Fibroblast of lung (primary cell): ENCODE data around the gene CYP26C1. TPM values are rescaled to one million over a fixed set of nuclear protein-coding genes. Genes with fewer than 3 reads are reported as not detected.

Experiments used
- DNase-seq, 2 donors: peaks; one replicate each; pipeline versions ENCODE4 v3.0.0 to v3.0.0-alpha.2; 2010; ENCODE audit warnings: low read depth in 2 of 2
- H2AFZ ChIP-seq: 2 replicates; pipeline ENCODE4 v1.5.1; 2012; ENCODE audit warnings: low read length, control low read depth, inconsistent platforms
- H3K27ac ChIP-seq: 2 replicates; pipeline ENCODE4 v1.5.1; 2011; ENCODE audit warnings: low read length, control low read depth; ENCODE audit not compliant: insufficient read depth
- H3K27me3 ChIP-seq: 2 replicates; pipeline ENCODE4 v1.5.1; 2011; ENCODE audit warnings: mild to moderate bottlenecking, low read length; ENCODE audit not compliant: control insufficient read depth, insufficient read depth
- H3K36me3 ChIP-seq: 2 replicates; pipeline ENCODE4 v1.5.1; 2011; ENCODE audit warnings: low read length; ENCODE audit not compliant: control insufficient read depth, insufficient read depth
- H3K4me1 ChIP-seq: 2 replicates; pipeline ENCODE4 v1.5.1; 2011; ENCODE audit warnings: low read length; ENCODE audit not compliant: control insufficient read depth, insufficient read depth; ENCODE audit errors: extremely low read depth
- H3K4me2 ChIP-seq: 2 replicates; pipeline ENCODE4 v1.5.1; 2011; ENCODE audit warnings: low read length, control low read depth; ENCODE audit not compliant: insufficient read depth; ENCODE audit errors: extremely low read depth
- H3K4me3 ChIP-seq, 4 experiments: fragments of 200-600 bp in 1 of 4; sonication (generic) in 1 of 4; replicated peaks in 1 of 4; 2 replicates each; pipeline ENCODE4 v1.5.1; 2011 to 2016; ENCODE audit warnings: low read length in 4 of 4, low read depth in 3 of 4, mild to moderate bottlenecking in 3 of 4, control low read depth in 2 of 4, inconsistent platforms in 1 of 4, mixed read lengths in 1 of 4; ENCODE audit not compliant: insufficient read depth in 1 of 4; ENCODE audit errors: control extremely low read depth in 1 of 4
- H3K79me2 ChIP-seq: 2 replicates; pipeline ENCODE4 v1.5.1; 2012; ENCODE audit warnings: mild to moderate bottlenecking, low read length, inconsistent platforms; ENCODE audit not compliant: control insufficient read depth, insufficient read depth
- H3K9ac ChIP-seq: 2 replicates; pipeline ENCODE4 v1.5.1; 2011; ENCODE audit warnings: mild to moderate bottlenecking, low read length, control low read depth; ENCODE audit not compliant: insufficient read depth
- H3K9me3 ChIP-seq: 2 replicates; pipeline ENCODE4 v1.5.1; 2012; ENCODE audit warnings: low read depth, low read length; ENCODE audit not compliant: control insufficient read depth, insufficient read depth
- H4K20me1 ChIP-seq: 2 replicates; pipeline ENCODE4 v1.5.1; 2011; ENCODE audit warnings: low read length; ENCODE audit not compliant: control insufficient read depth, insufficient read depth; ENCODE audit errors: extremely low read depth
- EZH2 ChIP-seq: IDR thresholded peaks from 2 replicates; pipeline ENCODE4 v1.5.1; 2012; ENCODE audit warnings: low read length, control low read depth, mild to moderate bottlenecking; ENCODE audit errors: missing control alignments
- polyA plus RNA-seq, 2 donors: library from polyadenylated mRNA; depleted of rRNA in 1 of 2; stranded (reverse) in 1 of 2; unstranded in 1 of 2; fragments of >200 nt; gene quantifications; 2 replicates each; pipeline ENCODE4 v1.2.1, GENCODE V29; 2011 to 2012; ENCODE audit warnings: missing spikeins in 1 of 2
- total RNA-seq: library from RNA; depleted of rRNA; stranded (reverse); fragments of >200 nt; gene quantifications from 2 replicates; pipeline ENCODE4 v1.2.1, GENCODE V29; 2014
- TF ChIP-seq, protein P1 (sequence below), 2 donors: IDR thresholded peaks in 1 of 2; conservative IDR thresholded peaks in 1 of 2; 1 replicate in 1 of 2; 2 replicates in 1 of 2; pipeline ENCODE4 v1.5.1; 2011 to 2012; ENCODE audit warnings: low read length in 2 of 2, control low read depth in 1 of 2, inconsistent platforms in 1 of 2, low read depth in 1 of 2, mild to moderate bottlenecking in 1 of 2

The CYP26C1 gene
- total and polyA plus RNA-seq, 2 donors (not counting 1 experiment from before 2014, with no cell fraction given): under 0.01 to 0.03 TPM

DNA sequence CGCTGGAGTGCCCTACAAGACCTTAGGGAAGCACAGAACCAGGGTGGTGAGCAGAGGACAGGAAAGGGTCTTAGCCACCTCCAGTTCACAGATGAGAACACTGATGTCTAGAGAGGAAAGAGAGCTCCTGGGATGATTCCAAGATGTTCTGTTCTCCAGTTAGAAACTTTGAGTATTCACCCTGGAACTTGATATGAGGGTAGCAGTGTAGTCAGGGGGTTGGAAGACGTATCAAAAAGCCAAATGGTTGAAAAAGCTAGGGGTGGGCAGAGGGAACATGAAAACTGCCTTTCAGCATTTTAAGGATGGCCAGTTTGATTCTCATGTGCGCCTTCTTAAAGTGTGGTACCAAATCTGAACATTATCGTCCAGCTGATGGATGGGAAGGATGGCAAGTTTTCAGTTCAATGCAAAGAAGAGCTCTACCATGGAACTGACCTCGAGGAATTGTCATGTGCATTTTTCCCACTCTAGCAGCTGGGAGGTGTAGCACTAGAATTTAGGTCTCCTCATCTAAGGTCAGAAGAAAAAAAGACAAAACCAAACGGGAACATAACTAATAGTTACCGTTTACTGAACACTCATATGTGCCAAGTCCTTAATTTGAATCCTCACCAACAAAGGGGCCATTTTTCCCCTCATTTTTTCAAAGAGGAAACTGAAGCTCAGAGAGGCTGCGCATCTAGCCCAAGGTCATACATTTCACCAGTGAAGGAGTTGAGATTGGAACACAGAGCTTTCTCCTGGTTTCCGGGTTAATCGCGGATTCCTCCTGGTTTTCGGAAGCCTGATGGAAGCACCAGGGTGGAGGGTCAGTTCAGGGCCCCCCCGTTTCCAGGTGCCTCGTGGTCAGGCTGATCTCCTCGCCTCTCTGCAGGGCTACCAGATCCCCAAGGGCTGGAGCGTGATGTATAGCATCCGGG is 7.1 kb downstream of the CYP26C1 start:
- H3K4me3 ChIP-seq: no peak overlapping the region
- TF ChIP-seq, protein P1, sequence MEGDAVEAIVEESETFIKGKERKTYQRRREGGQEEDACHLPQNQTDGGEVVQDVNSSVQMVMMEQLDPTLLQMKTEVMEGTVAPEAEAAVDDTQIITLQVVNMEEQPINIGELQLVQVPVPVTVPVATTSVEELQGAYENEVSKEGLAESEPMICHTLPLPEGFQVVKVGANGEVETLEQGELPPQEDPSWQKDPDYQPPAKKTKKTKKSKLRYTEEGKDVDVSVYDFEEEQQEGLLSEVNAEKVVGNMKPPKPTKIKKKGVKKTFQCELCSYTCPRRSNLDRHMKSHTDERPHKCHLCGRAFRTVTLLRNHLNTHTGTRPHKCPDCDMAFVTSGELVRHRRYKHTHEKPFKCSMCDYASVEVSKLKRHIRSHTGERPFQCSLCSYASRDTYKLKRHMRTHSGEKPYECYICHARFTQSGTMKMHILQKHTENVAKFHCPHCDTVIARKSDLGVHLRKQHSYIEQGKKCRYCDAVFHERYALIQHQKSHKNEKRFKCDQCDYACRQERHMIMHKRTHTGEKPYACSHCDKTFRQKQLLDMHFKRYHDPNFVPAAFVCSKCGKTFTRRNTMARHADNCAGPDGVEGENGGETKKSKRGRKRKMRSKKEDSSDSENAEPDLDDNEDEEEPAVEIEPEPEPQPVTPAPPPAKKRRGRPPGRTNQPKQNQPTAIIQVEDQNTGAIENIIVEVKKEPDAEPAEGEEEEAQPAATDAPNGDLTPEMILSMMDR (conservative IDR thresholded peaks at IDR 0.05 in 1 of 2, IDR thresholded peaks at IDR 0.05 in 1 of 2; ENCODE audit: low read depth in 1 of 2, low read length in 2 of 2): no peak
- TF ChIP-seq EZH2: no peak
- no peaks in the 10 kb centered on the region for H3K36me3 ChIP-seq
- no peak for DNase-seq
- no peaks in the 10 kb centered on the region for H4K20me1 ChIP-seq
- H3K27ac ChIP-seq: no peak overlapping the region
- no peaks in the 10 kb centered on the region for H3K4me1 ChIP-seq
- H3K79me2 ChIP-seq: no peaks in the 10 kb centered on the region
- no peak overlapping the region for H3K9ac ChIP-seq
- H3K27me3 ChIP-seq: peaks cover 77% of the 10 kb centered on the region
- H2AFZ ChIP-seq: no peak overlapping the region
- H3K9me3 ChIP-seq: no peaks in the 10 kb centered on the region
- no peak overlapping the region for H3K4me2 ChIP-seq

DNA sequence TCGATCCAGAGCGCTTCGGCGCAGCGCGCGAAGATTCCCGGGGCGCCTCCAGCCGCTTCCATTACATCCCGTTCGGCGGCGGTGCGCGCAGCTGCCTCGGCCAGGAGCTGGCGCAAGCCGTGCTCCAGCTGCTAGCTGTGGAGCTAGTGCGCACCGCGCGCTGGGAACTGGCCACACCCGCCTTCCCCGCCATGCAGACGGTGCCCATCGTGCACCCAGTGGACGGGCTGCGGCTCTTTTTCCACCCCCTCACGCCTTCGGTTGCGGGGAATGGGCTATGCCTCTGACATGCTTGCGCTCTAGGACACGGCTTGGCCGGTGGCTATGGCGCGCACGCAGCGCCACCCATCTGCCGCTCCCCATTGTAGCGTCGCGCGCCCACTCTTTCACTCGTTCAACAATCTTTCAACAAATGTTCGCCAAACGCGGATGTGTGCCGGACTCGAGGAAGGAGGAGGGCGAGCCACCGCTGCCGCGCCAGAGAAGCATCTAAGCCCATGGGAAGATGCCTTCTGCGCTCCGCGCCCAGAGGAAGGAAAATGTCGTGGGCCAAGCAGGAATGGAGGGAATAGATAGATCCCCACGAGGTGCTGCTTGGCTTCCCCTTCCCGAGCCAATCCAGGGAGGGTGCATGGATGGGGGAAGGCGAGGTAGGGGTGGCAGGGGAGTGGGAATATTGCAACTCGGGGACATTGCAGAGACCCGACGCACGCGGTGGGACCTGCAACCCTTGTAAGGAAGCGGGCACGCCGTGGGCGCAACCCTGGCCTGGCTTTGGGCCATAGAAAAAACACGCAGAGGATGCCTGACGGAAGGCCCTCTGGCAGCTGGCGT is 8.0 kb downstream of the CYP26C1 start:
- H3K9ac ChIP-seq: no peak overlapping the region
- H3K27me3 ChIP-seq: peaks cover 80% of the 10 kb centered on the region
- peak overlapping the region; percentile 68 for H3K4me2 ChIP-seq
- H3K9me3 ChIP-seq: no peaks in the 10 kb centered on the region
- no peaks in the 10 kb centered on the region for H3K79me2 ChIP-seq
- no peaks in the 10 kb centered on the region for H3K4me1 ChIP-seq
- no peak overlapping the region for H3K27ac ChIP-seq
- TF ChIP-seq, protein P1 (conservative IDR thresholded peaks at IDR 0.05 in 1 of 2, IDR thresholded peaks at IDR 0.05 in 1 of 2; ENCODE audit: low read depth in 1 of 2, low read length in 2 of 2): no peak
- TF ChIP-seq EZH2: no peak
- H4K20me1 ChIP-seq: no peaks in the 10 kb centered on the region
- peak overlapping the region in 1 of 4 experiments; percentile 14 for H3K4me3 ChIP-seq
- peak; percentile 53 to 70 for DNase-seq
- no peaks in the 10 kb centered on the region for H3K36me3 ChIP-seq
- no peak overlapping the region for H2AFZ ChIP-seq

DNA sequence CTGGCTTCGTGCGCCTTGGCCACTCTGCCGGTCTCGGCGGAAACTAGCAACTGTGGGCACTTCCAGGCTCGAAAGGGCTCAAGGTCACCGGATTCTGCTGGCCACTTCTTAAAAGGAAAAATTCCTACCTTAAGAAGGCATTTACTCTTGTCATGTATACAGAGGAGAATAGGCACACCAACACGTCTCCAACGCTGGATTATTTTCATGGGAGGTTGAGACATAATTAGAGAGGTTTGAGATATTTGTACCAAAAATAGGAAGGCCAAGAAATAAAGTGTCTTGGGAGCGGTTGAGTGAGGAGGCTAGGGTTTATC is 8.6 kb downstream of the CYP26C1 start:
- H4K20me1 ChIP-seq: no peaks in the 10 kb centered on the region
- H3K27me3 ChIP-seq: peaks cover 77% of the 10 kb centered on the region
- no peak overlapping the region for H3K27ac ChIP-seq

More for the DNA sequence above, 8.6 kb downstream of the CYP26C1 start:
- Histone ChIP-seq H3K4me1 (no peaks in the 10 kb centered on the region), H2AFZ (no peak overlapping the region), H3K4me2 (no peak overlapping the region), H3K79me2 (no peaks in the 10 kb centered on the region), H3K36me3 (no peaks in the 10 kb centered on the region), H3K4me3 (no peak overlapping the region), H3K9ac (no peak overlapping the region), H3K9me3 (no peaks in the 10 kb centered on the region)
- no peak for DNase-seq
- TF ChIP-seq, protein P1 (conservative IDR thresholded peaks at IDR 0.05 in 1 of 2, IDR thresholded peaks at IDR 0.05 in 1 of 2; ENCODE audit: low read depth in 1 of 2, low read length in 2 of 2): no peak
- TF ChIP-seq EZH2: no peak
